Fibroblast of skin of right quadriceps (primary cell): ENCODE results near the gene CABLES1.

ENCODE experiments used
- DNase-seq: peaks from one replicate; pipeline ENCODE4 v3.0.0-alpha.2; 2013

Gene CABLES1

DNA sequence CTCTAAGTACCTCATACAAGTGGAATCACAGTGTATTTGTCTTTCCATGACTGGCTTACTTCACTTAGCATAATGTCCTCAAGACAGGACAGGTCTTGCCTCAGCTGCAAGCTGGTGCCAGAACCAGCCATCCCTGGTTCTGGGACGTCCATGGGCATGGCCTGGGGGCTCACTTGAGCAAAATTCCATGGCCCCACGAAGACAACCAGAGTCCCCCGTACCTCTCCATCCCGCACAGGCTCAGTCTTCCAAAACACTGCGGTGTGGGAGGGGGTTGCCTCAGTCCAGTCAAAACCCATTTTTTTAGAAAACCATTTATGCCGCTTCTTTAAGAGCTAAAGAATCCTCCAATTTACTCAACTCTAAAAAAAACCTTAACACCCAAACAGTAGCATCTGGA lies 21.7 kb upstream of the CABLES1 start:
- no peak for DNase-seq

DNA sequence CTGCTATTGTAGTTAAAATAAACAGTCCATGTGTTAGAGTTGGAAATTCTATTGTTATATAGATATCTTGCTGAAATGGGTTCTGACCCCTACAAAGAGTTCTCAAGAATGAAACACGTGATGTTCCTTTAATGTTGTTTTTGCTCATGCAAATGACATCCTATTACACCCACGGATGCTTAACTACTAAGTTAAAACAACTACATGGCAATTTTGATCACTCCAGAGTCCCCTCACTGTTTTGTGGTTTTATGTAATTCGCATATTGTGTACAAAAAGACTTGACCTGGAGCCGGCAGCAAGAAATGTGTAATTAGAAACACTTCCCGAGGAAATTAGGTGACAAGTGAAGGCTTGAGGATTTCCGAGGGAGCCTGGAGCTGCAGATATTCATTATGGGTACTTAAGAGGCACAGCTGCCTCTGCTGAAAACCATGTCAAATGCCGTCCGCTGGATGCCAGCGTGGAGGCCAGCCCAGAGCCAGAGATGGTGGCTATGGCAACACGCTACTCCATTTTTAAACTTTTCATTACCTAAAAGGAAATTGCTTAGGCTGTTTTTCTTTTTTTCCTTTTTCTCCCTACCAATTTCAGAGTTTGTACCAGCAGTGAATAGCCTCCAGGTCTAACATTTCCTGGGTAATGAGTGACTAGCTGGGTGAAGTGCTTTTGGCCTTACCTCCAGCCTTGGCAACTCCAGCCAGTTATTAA lies 21.0 kb upstream of the CABLES1 start:
- DNase-seq: peak; percentile 41

DNA sequence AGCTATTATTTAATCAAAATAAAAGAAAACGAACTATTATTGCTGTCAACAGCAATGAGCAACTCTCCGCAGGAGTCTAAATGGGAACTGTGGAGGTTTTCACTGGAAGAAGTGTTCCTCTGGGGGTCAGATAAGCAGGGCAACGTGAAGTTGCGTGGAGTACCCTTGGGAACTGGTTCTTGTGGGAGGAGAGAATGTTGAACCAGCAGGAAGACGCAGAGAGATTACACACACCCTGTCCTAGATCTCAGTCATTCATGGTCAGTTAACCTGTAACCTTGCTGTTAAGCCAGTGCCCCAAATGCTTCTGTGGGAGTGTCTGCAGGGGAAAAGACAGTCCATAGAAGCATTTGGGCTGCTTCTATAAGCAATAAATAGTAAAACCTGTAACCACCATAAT lies 20.4 kb upstream of the CABLES1 start:
- DNase-seq: no peak

DNA sequence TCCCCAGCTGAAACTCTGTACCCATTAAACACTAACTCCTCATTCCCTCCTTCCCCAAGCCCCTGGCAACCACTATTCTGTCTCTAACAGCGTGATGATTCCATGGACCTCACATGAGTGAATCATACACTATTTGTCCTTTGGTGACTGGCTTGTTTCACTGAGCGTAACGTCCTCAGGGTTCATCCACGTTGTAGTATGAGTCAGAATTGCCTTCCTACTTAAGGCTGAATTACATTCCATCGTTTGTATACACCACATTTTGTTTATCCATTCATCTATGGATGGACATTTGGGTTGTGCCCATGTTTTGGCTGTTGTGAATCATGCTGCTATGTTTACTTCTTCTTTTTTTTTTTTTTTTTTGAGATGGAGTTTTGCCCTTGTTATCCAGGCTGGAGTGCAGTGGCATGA lies 19.6 kb upstream of the CABLES1 start:
- DNase-seq: peak; percentile 97

DNA sequence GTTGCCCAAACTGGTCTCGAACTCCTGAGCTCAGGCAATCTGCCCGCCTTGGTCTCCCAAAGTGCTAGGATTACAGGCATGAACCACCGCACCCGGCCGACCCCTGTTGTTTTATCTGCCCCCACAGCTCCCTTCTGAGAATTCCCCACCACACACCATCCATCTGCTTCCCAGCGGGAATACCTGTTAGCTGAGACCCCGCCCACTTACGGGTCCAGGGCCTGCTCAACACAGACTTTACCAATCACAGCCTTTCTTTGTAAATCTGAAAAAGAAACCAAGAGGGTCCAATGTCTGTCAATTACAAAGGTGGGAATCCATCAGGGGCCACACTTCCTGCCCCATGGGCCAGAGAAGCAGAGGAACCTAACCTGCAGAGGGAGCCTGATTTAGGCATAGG lies 14.2 kb upstream of the CABLES1 start:
- DNase-seq: no peak

DNA sequence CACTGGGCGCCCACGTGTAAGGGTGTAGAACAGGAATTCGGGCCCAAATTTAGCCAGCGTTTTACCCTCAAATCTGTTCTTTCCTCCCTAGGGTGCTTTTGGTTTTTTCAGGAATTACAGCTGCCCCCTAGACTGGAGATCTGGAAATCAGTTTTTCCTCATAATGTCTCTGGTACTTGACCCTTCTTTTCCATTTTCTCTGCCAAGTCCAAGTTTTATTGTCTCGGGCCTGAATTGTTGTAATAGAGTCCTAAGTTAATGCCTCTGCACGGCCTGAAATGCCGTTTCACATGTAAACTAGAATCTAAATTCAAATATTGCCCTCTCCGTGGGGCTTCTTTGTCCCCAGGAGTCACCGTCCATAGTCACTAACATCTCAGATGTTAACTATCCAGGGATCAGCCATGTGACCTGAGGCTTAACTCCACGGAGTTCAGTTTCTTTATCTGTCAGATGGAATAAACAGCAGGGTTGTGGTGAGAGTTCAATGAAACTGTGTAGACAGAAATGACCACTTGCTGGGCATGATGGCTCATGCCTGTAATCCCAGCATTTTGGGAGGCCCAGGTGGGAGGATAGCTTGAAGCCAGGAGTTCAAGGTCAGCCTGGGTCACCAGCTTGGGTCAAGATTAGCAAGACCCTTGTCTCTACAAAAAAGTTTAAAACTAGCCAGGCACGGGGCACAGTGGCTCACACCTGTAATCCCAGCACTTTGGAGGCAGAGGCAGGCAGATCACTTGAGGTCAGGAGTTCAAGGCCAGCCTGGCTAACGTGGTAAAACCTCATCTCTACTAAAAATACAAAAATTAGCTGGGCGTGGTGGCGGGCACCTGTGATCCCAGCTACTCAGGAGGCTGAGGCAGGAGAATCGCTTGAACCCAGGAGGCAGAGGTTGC lies 12.7 kb upstream of the CABLES1 start:
- DNase-seq: no peak

DNA sequence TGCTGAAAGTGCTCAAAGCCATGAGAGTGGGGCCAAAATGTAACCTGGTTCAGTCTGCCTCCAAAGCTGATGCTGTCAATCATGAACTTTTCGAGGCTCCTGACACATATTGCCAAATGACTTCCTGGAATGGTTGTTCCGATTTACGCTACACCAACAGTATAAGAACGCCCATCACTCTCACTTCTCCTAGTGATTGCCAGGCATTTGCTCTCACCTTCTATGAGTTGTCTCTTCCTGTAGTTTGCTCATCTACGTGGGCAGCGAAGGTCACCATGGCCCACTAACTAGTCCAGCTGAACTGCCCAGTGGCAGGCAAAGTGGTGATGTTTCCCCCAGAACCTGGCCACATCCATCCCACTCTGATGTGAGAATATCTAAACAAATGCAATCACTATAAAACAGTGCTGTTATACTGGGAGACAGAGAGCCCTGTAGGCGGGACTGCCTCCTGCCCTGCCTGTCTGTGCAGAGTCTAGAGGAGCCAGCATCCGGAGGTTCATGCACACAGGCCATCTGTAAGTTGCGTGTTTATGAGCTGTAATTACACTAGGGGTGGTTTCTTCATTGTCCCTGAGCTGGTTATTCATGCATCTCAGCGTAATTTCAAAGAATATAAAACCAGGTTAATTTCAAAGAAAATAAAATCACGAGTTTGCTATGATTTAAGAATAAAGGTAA lies 8.8 kb upstream of the CABLES1 start:
- DNase-seq: no peak

DNA sequence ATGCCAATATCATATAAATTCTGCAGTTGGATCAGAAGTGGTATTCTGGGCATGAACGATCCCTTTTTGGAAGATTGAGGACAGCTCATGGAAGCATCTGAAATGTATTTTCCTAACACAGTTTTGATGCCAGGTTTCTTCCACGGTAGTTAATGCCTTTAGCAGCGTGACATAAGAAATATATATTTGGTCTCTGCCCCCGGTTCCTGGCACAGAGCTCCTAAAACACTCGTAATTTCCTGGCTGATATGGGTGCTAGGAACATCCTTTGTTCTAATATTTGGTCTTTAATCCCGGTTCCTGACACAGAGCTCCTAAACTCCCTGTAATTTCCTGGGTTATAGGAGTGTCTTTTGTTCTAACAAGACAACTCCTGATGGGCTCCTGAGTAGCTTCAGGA lies 8.2 kb upstream of the CABLES1 start:
- DNase-seq: no peak

DNA sequence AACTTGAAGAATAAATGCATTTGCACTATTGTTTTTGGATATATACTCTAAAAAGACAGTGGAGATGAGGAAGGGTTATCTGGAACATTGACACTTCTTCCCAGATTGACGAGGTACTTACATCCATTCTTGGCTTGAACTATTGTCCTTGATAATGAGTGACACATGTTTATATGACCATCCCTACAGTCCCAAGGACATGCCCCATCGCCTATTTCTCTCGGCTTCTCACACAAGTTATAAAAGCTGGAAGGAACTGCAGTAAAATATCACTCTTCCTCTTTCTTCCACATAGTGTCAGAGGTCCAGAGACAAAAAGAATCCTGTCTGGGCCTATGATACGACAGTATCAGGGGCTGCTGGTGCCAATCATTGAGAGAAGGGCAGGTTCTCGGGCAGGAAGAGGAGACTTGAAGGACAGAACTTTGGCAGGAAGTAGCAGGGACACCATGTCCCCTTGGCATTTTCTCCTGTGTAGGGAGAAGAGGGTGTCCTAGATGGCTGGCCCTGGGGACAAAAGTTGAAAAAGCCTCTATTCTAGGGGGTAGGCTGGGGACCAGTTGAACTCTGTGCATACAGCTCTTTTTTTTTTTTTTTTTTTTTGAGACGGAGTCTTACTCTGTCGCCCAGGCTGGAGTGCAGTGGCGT lies 5.8 kb upstream of the CABLES1 start:
- no peak for DNase-seq

DNA sequence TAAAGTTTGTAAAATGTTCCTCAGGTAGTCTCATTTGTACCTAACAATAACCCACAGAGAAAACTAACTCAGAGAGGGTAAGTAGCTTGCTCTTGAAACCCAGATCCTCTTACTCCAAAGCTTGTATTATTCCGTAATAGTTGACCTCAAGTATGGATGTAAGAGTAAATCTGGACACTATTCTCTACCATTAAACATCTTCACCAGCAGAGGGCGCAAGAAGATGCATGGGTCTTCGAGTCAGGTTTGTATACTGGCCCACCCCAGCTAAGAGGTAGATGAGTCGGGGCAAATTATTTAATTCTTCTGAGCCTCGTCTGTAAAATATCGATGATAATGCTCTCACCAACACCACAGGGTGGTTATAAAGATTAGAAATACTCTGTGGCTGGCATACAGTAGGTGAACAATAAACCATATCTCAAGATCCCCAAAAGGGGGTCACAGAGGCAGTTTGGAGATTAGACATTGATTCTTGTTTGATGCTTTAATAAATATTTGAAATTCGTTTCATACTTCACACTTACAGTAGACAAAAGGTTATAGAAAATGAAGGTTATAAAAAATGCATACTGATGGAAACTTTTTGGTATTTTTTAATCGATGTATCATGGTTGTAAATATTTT lies 3.5 kb upstream of the CABLES1 start:
- peak; percentile 81 for DNase-seq

DNA sequence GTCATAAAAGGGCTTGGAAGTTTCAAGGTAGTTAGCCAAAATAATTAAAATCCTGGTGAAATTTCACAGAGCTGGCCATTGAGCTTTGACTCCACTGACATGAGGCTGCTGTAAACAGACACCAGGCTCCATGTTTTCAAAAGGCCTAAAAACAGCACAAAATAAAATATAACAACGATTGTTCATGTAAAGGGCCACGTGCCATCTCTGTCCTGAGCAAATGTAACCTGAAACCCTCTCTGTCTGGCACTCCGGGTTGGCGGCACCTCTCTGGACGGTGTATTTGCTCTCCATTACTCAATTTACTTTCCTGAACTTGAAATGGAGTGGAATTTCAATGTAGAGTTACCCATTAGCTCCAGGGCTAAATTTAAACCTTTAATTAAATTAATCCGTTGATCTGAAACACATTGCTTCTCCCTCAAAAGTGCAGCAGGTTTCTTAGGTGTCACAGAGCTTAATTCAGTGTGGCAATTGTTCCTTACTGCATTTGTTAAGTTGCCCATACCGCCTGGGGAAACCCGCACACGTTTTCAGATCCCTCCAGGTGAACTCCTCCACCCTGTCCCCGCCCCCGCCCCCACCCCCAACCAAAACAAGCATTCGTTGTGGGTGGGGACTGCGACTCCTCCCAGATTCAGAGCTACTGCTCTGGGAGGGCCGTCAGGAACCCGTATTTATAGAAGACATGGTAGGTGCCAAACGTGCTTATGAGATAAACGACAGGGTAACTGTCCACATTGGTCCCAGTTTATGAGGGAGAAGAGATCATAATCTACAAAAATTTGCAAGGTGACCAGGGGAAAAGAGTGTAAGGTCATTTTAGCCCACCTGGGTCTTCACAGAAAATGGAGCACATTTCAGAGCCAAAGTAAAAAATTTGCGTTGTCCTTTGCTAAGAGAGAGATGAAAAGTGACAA lies 1.2 kb upstream of the CABLES1 start:
- no peak for DNase-seq

DNA sequence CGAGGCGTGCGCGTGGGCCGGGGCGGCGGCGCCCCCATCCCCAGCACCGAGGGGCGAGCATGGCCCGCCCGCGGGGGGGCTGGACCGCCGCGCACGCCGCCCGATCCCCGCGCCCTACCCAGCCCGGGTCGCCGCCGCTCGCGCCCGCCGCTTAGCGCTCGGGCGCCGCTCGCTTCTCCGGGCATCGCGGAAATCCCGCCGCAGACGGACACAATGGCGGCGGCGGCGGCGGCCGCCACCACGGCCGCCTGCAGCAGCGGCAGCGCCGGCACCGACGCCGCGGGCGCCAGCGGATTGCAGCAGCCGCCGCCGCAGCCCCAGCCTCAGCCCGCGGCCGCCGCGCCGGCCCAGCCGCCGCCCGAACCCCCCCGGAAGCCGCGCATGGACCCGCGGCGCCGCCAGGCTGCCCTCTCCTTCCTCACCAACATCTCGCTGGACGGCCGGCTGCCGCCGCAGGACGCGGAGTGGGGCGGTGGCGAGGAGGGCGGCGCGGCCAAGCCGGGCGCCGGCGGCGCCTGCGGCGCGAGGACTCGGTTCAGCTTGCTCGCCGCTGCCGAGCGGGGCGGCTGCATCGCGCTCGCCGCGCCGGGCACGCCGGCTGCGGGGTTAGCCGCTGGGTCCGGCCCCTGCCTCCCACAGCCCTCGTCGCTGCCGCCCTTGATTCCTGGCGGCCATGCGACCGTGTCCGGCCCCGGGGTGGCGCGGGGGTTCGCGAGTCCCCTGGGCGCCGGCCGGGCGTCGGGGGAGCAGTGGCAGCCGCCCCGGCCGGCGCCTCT lies 453 bp downstream of the CABLES1 start:
- peak; percentile 35 for DNase-seq

DNA sequence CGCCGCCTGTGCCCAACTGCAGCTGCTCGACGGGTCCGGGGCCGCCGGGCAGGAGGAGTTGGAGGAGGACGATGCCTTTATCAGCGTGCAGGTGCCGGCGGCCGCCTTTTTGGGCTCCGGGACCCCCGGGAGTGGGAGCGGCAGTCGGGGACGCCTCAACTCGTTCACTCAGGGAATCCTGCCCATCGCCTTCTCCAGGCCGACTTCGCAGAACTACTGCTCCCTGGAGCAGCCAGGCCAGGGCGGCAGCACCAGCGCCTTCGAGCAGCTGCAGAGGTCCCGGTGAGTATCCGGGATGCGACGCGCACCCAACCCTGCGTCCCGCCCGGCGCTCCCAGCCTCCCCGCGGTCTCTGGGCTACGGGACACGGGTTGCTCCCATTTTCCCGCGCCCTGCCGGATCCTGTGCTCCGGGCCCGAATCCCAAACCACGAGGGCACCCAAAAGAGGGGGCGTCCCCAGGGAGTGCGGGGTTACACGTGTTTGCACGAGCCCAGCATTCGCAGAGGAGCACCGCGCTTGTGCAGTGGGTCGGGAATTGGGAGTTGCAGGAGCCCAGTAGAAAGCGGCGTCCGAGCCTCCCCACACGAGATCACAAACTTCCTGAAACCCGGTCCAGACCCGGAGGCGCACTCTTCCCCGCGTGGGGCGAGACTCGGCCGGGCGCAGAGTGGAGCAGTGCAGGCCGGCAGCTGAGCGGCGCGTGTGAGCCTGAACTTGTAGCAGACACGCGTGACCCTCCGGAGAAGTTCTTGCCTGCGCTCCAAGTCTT lies 1.2 kb downstream of the CABLES1 start:
- DNase-seq: peak; percentile 32

DNA sequence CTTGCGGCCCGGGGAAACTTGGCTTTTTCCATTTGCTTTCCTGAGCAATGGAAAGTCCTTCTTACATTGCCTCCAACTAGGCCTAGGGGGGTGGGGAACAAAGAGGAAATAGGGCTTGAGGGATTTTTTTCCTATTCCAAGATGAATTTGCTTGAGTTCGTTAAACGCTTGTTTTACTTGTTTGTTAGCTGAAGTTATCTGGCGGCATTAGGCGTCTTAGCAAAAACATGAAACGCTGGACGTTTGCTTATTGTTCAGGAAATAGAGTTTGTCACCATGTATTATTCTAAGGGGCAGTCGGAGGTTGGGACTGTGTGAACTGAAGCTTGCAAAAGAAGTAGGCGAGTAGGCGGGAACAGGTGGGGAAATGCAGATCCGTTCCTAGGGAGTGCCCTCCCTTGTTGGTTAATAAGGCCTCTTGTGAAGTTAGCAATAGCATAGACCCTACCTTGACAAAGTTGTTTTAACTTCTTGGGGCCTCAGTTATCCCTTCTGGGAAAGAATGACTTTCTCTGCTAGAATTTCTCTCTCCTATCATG lies 1.9 kb downstream of the CABLES1 start:
- DNase-seq: no peak

DNA sequence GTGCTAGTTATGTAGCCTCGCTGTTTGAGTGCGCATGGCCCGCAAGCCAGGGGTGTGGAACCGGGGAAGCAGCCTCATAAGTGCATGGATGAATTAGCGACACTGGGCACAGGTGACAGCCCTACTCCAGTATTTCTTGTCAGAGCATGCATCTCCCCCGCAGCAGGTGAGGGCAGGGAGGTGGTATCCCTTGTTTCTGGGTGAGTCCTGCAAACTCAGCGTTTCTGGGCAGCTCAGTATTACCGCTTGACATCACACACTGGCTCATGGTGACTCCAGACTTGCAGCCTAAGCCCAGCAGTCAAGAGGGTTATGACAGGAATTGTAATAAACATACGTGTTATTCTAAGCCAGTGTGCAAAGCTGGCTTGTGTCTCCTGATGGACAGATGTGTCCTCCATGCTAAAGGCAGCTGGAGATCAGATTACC lies 2.5 kb downstream of the CABLES1 start:
- DNase-seq: no peak

DNA sequence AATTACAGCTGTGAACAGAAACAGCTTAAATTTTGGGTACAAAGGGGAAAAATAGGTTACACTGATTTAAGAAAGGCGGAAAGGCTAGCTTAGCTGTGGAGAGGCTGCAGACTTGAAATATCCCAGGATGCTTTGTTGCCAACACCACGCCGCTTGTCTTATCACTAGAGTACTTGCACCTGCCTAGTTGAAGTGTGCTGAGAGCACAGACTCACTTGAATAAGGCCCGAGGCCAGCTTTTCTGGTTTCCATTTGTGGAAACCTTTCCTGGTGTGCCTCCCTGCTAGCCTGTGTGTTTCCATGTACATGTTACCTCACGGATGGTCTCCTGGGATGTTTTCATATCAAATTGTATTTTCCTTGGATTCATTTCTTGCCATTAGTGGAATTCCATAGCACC lies 3.2 kb downstream of the CABLES1 start:
- DNase-seq: no peak

DNA sequence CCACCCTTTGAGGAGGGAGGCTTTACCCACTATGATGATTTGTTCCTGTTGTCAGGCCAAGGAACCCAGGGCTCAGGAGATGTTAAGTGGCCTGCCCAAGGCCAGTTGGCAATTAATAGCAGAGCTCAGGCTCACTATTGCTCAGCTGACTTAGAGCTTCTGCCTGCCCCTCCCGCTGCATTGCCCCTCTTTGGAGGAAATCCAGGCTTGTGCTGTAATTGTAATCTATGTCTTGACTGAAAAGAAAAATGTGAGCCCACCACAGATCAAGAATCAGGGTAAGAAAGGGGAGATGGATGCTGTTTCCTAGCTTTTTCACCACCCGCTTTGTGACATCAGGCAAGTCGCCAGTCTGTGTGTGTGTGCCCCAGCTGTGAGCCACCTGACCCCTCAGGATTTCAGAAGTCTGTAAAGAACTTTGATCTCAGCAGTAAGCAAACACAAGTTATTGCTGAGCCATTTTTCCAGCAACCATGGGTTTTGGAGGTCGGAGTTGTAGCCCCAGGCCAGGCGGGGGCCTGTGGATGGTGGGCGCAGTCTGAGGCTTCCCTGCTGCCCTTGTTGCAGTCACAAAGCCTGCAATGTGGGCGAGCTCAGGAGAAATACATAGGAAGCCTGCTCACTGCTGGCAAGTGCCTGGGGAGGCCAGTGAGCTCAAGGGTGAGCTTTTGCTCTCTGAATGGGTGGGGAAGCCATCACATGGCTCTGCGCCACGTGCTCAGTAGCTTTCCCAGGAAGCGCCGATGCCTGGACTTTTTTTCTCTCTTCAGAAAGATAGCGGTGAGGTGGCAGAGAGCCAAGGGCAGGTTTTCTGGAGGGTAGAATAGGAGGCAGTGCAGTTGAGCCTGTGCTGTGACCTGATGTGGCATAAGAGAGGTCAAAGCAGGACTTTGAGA lies 6.1 kb downstream of the CABLES1 start:
- no peak for DNase-seq

DNA sequence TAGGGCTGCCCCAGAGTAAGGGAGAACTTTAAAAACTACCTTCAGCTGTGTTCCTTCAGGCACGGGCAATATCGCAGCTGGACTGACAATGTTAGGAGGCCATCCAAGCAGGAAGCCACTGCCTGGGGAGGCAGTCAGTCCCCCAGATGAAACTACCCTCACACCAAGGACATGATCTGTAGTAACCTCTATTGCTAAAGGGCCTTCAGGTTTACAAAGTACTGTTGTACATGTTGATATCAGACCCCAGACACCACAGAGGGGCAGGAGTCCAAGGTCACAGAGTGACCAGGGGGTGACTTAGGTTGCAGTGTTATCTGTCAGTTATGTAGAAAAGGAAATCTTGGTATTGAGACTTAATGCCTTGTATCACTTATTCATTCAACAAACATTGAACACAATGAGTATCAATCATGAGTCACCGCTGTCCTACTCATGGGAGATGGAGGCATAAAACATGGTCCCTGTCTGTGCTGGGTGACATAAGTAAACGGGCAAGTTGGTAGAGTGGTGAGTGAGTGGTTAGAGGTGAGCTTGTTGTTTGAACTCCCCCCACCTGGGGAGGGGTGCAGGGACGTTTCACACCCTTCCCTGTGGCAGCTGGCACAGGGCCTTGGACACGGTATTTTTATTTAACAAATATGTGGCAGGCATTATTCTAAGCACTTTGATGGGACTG lies 7.1 kb downstream of the CABLES1 start:
- DNase-seq: no peak
